GM23248 (cell line): ENCODE measurements around the gene ABCA1. TPM values are rescaled to one million over a fixed set of nuclear protein-coding genes. Genes with fewer than 3 reads are reported as not detected.

ENCODE experiments used
- DNase-seq: peaks from one replicate; pipeline ENCODE4 v3.0.0-alpha.2; 2015
- H2AFZ ChIP-seq: fragments of 200-600 bp; sonication (generic); 2 replicates; pipeline ENCODE4 v1.6.1; 2016; ENCODE audit warnings: antibody characterized with exemption
- H3F3A ChIP-seq: fragments of 200-600 bp; sonication (generic); 2 replicates; pipeline ENCODE4 v1.6.1; 2016; ENCODE audit warnings: mild to moderate bottlenecking, antibody characterized with exemption, mixed run types; ENCODE audit not compliant: insufficient read depth
- H3K27ac ChIP-seq: fragments of 200-600 bp; sonication (generic); 2 replicates; pipeline ENCODE4 v1.5.1; 2016; ENCODE audit warnings: mild to moderate bottlenecking
- H3K27me3 ChIP-seq: fragments of 200-600 bp; sonication (generic); replicated peaks from 2 replicates; pipeline ENCODE4 v1.6.1; 2016; ENCODE audit warnings: mild to moderate bottlenecking; ENCODE audit not compliant: insufficient read depth
- H3K36me3 ChIP-seq: fragments of 200-600 bp; sonication (generic); 2 replicates; pipeline ENCODE4 v1.6.1; 2016; ENCODE audit warnings: low read depth, mild to moderate bottlenecking
- H3K4me1 ChIP-seq: fragments of 200-600 bp; sonication (generic); 2 replicates; pipeline ENCODE4 v1.6.1; 2016; ENCODE audit warnings: mild to moderate bottlenecking; ENCODE audit not compliant: insufficient read depth
- H3K4me2 ChIP-seq: fragments of 200-600 bp; sonication (generic); one replicate; pipeline ENCODE4 v1.6.1; 2016; ENCODE audit warnings: mild to moderate bottlenecking; ENCODE audit not compliant: unreplicated experiment
- H3K4me3 ChIP-seq: fragments of 200-600 bp; sonication (generic); 2 replicates; pipeline ENCODE4 v1.5.1; 2016; ENCODE audit warnings: mild to moderate bottlenecking
- H3K79me2 ChIP-seq: fragments of 200-600 bp; sonication (generic); 2 replicates; pipeline ENCODE4 v1.6.1; 2016; ENCODE audit warnings: mild to moderate bottlenecking; ENCODE audit not compliant: insufficient read depth
- H3K9ac ChIP-seq: fragments of 200-600 bp; sonication (generic); 2 replicates; pipeline ENCODE4 v1.6.1; 2016; ENCODE audit warnings: mild to moderate bottlenecking
- H3K9me2 ChIP-seq: fragments of 200-600 bp; sonication (generic); 2 replicates; pipeline ENCODE4 v1.6.1; 2016; ENCODE audit warnings: mixed run types, mild to moderate bottlenecking, moderate library complexity; ENCODE audit not compliant: insufficient read depth
- H3K9me3 ChIP-seq: fragments of 200-600 bp; sonication (generic); one replicate; pipeline ENCODE4 v1.6.1; 2017; ENCODE audit warnings: low read depth
- H4K20me1 ChIP-seq: fragments of 200-600 bp; sonication (generic); 2 replicates; pipeline ENCODE4 v1.6.0; 2016; ENCODE audit not compliant: insufficient read depth
- EZH2 ChIP-seq: fragments of 200-600 bp; sonication (generic); IDR thresholded peaks from 2 replicates; pipeline ENCODE4 v1.6.1; 2018; ENCODE audit warnings: antibody characterized with exemption, mild to moderate bottlenecking; ENCODE audit not compliant: insufficient read depth, poor library complexity, severe bottlenecking
- EZH2phosphoT487 ChIP-seq: fragments of 200-600 bp; sonication (generic); IDR thresholded peaks from 2 replicates; pipeline ENCODE4 v1.6.1; 2018; ENCODE audit warnings: antibody characterized with exemption, moderate library complexity, mild to moderate bottlenecking, low read depth; ENCODE audit not compliant: insufficient read depth
- WGBS, 2 experiments: methylation state at CpG; one replicate each; pipeline ENCODE4 v1.1.6; 2015 to 2017; ENCODE audit warnings: low lambda C conversion rate in 2 of 2, low coverage in 1 of 2; ENCODE audit errors: missing lambda C conversion rate in 2 of 2; 5-methylcytosine and 5-hydroxymethylcytosine counted together
- in situ Hi-C: fragments of 300-500 bp; cut with MboI; formaldehyde crosslinking; loops from 2 replicates; pipeline ENCODE4 v1.15.0; 2020
- polyA plus RNA-seq: library from polyadenylated mRNA; unstranded; fragments of >200 nt; fragmentation: Nextera tagmentation; extraction: Ambion mirVana; gene quantifications from 2 replicates; pipeline ENCODE4 v1.2.1, GENCODE V29; 2016
- total RNA-seq: library from RNA; depleted of rRNA; stranded (reverse); fragments of >200 nt; shearing (Covaris generic); gene quantifications from 2 replicates; pipeline ENCODE4 v1.2.3, GENCODE V29; 2014

The ABCA1 gene
- total and polyA plus RNA-seq, 2 experiments from 2014 or later = 6.8 to 15.9 TPM

GRCh38 chr9:104921067-104921741 is 6.8 kb downstream of the ABCA1 start:
- H3K9me3 ChIP-seq = no peaks in the 10 kb centered on the region
- no peak for DNase-seq
- no peaks in the 10 kb centered on the region for H4K20me1 ChIP-seq
- no peak for TF ChIP-seq EZH2
- no peak overlapping the region for H3K4me2 ChIP-seq
- no peak overlapping the region for H3K4me3 ChIP-seq
- H3K27me3 ChIP-seq = no peaks in the 10 kb centered on the region
- no peak overlapping the region for H3K27ac ChIP-seq
- H3K36me3 ChIP-seq = no peaks in the 10 kb centered on the region
- peaks cover 41% of the 10 kb centered on the region for H3K4me1 ChIP-seq
- H3K79me2 ChIP-seq = peaks cover 49% of the 10 kb centered on the region
- peaks cover 37% of the 10 kb centered on the region for H3F3A ChIP-seq
- H3K9me2 ChIP-seq = no peaks in the 10 kb centered on the region
- in situ Hi-C loops = no loop called here
- H2AFZ ChIP-seq = 0 out of 2 replicates have a peak overlapping the region, but pooled peaks have one; percentile 25
- H3K9ac ChIP-seq = no peak overlapping the region
- 82 to 87% methylated on average over 3 of the region's 3 CpGs for WGBS, 2 experiments

- Histone ChIP-seq H3K36me3 (no peaks in the 10 kb centered on the region), H3K9me2 (no peaks in the 10 kb centered on the region), H3K4me1 (peaks cover 19% of the 10 kb centered on the region), H3K27ac (no peak overlapping the region), H3K27me3 (no peaks in the 10 kb centered on the region), H3K9me3 (no peaks in the 10 kb centered on the region), H3K79me2 (peaks cover 60% of the 10 kb centered on the region), H3K4me3 (no peak overlapping the region), H3K9ac (no peak overlapping the region), H3K4me2 (no peak overlapping the region), H2AFZ (no peak overlapping the region), H4K20me1 (no peaks in the 10 kb centered on the region), H3F3A (peaks cover 11% of the 10 kb centered on the region)
- DNase-seq = no peak
- 83 to 89% methylated on average over 3 of the region's 3 CpGs for WGBS, 2 experiments
- TF ChIP-seq EZH2 = no peak
- no peak for TF ChIP-seq EZH2phosphoT487
- in situ Hi-C loops = no loop called here
Measured at GRCh38 chr9:104915753-104916152, 12.2 kb downstream of the ABCA1 start.

- H3K9me2 ChIP-seq = no peaks in the 10 kb centered on the region
Measured at GRCh38 chr9:104915049-104915448, 12.9 kb downstream of the ABCA1 start.

GRCh38 chr9:104914466-104914865 is 13.5 kb downstream of the ABCA1 start:
- no peaks in the 10 kb centered on the region for H3K36me3 ChIP-seq
- H2AFZ ChIP-seq = no peak overlapping the region
- no peak overlapping the region for H3K4me2 ChIP-seq
- no peak for DNase-seq
- H3K9me2 ChIP-seq = no peaks in the 10 kb centered on the region
- peaks cover 16% of the 10 kb centered on the region for H3F3A ChIP-seq
- in situ Hi-C loops = no loop called here
- no peaks in the 10 kb centered on the region for H4K20me1 ChIP-seq
- no peaks in the 10 kb centered on the region for H3K27me3 ChIP-seq
- 98 to 99% methylated on average over 3 of the region's 3 CpGs for WGBS, 2 experiments
- peaks cover 52% of the 10 kb centered on the region for H3K79me2 ChIP-seq
- H3K9ac ChIP-seq = no peak overlapping the region
- no peak overlapping the region for H3K4me3 ChIP-seq
- no peaks in the 10 kb centered on the region for H3K9me3 ChIP-seq
- peaks cover 26% of the 10 kb centered on the region for H3K4me1 ChIP-seq
- no peak overlapping the region for H3K27ac ChIP-seq
- no peak for TF ChIP-seq EZH2phosphoT487
- no peak for TF ChIP-seq EZH2

More at GRCh38 chr9:104915049-104915448, 12.9 kb downstream of the ABCA1 start:
- peaks cover 15% of the 10 kb centered on the region for H3F3A ChIP-seq
- no peak for TF ChIP-seq EZH2phosphoT487
- TF ChIP-seq EZH2 = no peak
- 34 to 36% methylated on average over 7 of the region's 7 CpGs for WGBS, 2 experiments
- no peak for DNase-seq
- no peak overlapping the region for H3K4me3 ChIP-seq
- no peak overlapping the region for H3K9ac ChIP-seq
- H3K4me2 ChIP-seq = no peak overlapping the region
- no peaks in the 10 kb centered on the region for H3K9me3 ChIP-seq
- H3K27ac ChIP-seq = no peak overlapping the region
- no peaks in the 10 kb centered on the region for H3K27me3 ChIP-seq
- 0 out of 2 replicates have a peak overlapping the region, but pooled peaks have one; percentile 38 for H2AFZ ChIP-seq
- H3K79me2 ChIP-seq = peaks cover 58% of the 10 kb centered on the region
- no peaks in the 10 kb centered on the region for H3K36me3 ChIP-seq
- no peaks in the 10 kb centered on the region for H4K20me1 ChIP-seq
- H3K4me1 ChIP-seq = peaks cover 26% of the 10 kb centered on the region
- in situ Hi-C loops = no loop called here

- no peak for TF ChIP-seq EZH2
- peaks cover 18% of the 10 kb centered on the region for H3F3A ChIP-seq
- H3K9ac ChIP-seq = no peak overlapping the region
- in situ Hi-C loops = no loop called here
- no peak for DNase-seq
- no peaks in the 10 kb centered on the region for H4K20me1 ChIP-seq
- 70 to 84% methylated on average over 3 of the region's 3 CpGs for WGBS, 2 experiments
- peaks cover 28% of the 10 kb centered on the region for H3K4me1 ChIP-seq
- no peaks in the 10 kb centered on the region for H3K27me3 ChIP-seq
- H3K27ac ChIP-seq = no peak overlapping the region
- no peaks in the 10 kb centered on the region for H3K9me2 ChIP-seq
- peaks cover 47% of the 10 kb centered on the region for H3K79me2 ChIP-seq
- H3K4me2 ChIP-seq = no peak overlapping the region
- no peaks in the 10 kb centered on the region for H3K9me3 ChIP-seq
- H3K4me3 ChIP-seq = no peak overlapping the region
- H3K36me3 ChIP-seq = no peaks in the 10 kb centered on the region
- H2AFZ ChIP-seq = no peak overlapping the region
Measured at GRCh38 chr9:104912606-104913005, 15.3 kb downstream of the ABCA1 start.
